ENCODE data around the gene JPH3. TPM values are rescaled to one million over a fixed set of nuclear protein-coding genes. Genes with fewer than 3 reads are reported as not detected.

JPH3 gene
- polyA plus RNA-seq, 2 of the 4 experiments (the other 2 are of a cell fraction), result 0.36 to 1.6 TPM

DNA sequence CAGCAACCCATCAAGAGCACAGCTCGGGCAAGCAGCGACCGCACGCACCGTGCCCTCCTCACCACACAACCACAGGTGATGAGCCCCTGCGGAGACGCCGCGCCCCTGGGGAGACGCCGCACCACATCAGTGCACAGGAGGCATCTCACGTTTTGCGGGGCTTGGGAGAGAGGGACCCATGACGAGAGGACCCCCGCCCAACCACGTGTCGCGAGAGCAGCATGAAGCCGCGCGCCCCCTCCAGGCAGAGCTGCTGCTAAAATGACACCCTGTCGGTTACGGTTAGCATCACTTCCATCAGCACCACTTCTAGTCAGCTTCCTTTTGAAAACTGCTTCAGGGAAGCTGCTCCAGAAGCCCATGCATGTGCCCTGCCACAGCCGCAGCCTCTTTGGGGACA, 118.1 kb downstream of the JPH3 start:
- no peak overlapping the region for H3K27ac ChIP-seq
- ChIA-PET CTCF (interaction anchor here (1.2 to 1.5 kb wide), 4 partner anchors 9 to 150 kb away, joined by 3 to 5 read pairs (median 4); no protein-coding TSS in a partner anchor), POLR2A (no interaction called here)
- H3K4me3 ChIP-seq, result no peak overlapping the region
- ATAC-seq, result no peak
- TF ChIP-seq RNF2 (IDR thresholded peaks at IDR 0.05; ENCODE audit: borderline replicate concordance, low read depth) (no peak), ZSCAN20 (CRISPR knock-in tag; IDR thresholded peaks at IDR 0.05) (no peak), RAD21 (conservative IDR thresholded peaks at IDR 0.05 in 1 of 2, IDR thresholded peaks at IDR 0.05 in 1 of 2) (no peak), CHD4 (IDR thresholded peaks at IDR 0.05; ENCODE audit: borderline replicate concordance) (no peak), FOXS1 (CRISPR knock-in tag; IDR thresholded peaks at IDR 0.05) (no peak), HOXA7 (CRISPR knock-in tag; IDR thresholded peaks at IDR 0.05) (no peak), KDM1A (IDR thresholded peaks at IDR 0.05; ENCODE audit: low read depth) (no peak), SREBF2 (IDR thresholded peaks at IDR 0.05) (no peak), TP53 (CRISPR knock-in tag; IDR thresholded peaks at IDR 0.05) (no peak), RFX5 (IDR thresholded peaks at IDR 0.05) (no peak), HOXB5 (CRISPR knock-in tag; IDR thresholded peaks at IDR 0.05) (no peak), CEBPB (IDR thresholded peaks at IDR 0.05) (no peak), EHF (CRISPR knock-in tag; IDR thresholded peaks at IDR 0.05) (no peak), ESRRA (IDR thresholded peaks at IDR 0.05; ENCODE audit: borderline replicate concordance, low read length) (no peak)
- TF ChIP-seq, protein P1, sequence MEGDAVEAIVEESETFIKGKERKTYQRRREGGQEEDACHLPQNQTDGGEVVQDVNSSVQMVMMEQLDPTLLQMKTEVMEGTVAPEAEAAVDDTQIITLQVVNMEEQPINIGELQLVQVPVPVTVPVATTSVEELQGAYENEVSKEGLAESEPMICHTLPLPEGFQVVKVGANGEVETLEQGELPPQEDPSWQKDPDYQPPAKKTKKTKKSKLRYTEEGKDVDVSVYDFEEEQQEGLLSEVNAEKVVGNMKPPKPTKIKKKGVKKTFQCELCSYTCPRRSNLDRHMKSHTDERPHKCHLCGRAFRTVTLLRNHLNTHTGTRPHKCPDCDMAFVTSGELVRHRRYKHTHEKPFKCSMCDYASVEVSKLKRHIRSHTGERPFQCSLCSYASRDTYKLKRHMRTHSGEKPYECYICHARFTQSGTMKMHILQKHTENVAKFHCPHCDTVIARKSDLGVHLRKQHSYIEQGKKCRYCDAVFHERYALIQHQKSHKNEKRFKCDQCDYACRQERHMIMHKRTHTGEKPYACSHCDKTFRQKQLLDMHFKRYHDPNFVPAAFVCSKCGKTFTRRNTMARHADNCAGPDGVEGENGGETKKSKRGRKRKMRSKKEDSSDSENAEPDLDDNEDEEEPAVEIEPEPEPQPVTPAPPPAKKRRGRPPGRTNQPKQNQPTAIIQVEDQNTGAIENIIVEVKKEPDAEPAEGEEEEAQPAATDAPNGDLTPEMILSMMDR (IDR thresholded peaks at IDR 0.05), result no peak
- TF ChIP-seq, protein P2, sequence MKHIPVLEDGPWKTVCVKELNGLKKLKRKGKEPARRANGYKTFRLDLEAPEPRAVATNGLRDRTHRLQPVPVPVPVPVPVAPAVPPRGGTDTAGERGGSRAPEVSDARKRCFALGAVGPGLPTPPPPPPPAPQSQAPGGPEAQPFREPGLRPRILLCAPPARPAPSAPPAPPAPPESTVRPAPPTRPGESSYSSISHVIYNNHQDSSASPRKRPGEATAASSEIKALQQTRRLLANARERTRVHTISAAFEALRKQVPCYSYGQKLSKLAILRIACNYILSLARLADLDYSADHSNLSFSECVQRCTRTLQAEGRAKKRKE (CRISPR knock-in tag; IDR thresholded peaks at IDR 0.05; ENCODE audit: low read depth), result no peak
- TF ChIP-seq, protein P3, sequence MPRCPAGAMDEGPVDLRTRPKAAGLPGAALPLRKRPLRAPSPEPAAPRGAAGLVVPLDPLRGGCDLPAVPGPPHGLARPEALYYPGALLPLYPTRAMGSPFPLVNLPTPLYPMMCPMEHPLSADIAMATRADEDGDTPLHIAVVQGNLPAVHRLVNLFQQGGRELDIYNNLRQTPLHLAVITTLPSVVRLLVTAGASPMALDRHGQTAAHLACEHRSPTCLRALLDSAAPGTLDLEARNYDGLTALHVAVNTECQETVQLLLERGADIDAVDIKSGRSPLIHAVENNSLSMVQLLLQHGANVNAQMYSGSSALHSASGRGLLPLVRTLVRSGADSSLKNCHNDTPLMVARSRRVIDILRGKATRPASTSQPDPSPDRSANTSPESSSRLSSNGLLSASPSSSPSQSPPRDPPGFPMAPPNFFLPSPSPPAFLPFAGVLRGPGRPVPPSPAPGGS (IDR thresholded peaks at IDR 0.05), result no peak
- peaks cover 7% of the 10 kb centered on the region; the same call in 1 of the 3 replicates for H3K4me1 ChIP-seq
- WGBS (ENCODE audit: missing lambda C conversion rate), result 96% methylated on average over 14 of the region's 24 CpGs
- H3K4me2 ChIP-seq, result no peak overlapping the region
- FAIRE-seq, result no peak
- DNase-seq (ENCODE audit: low read depth in 1 of 2, low spot score in 1 of 2), result no peak
- no peaks in the 10 kb centered on the region for H3K9me3 ChIP-seq

DNA sequence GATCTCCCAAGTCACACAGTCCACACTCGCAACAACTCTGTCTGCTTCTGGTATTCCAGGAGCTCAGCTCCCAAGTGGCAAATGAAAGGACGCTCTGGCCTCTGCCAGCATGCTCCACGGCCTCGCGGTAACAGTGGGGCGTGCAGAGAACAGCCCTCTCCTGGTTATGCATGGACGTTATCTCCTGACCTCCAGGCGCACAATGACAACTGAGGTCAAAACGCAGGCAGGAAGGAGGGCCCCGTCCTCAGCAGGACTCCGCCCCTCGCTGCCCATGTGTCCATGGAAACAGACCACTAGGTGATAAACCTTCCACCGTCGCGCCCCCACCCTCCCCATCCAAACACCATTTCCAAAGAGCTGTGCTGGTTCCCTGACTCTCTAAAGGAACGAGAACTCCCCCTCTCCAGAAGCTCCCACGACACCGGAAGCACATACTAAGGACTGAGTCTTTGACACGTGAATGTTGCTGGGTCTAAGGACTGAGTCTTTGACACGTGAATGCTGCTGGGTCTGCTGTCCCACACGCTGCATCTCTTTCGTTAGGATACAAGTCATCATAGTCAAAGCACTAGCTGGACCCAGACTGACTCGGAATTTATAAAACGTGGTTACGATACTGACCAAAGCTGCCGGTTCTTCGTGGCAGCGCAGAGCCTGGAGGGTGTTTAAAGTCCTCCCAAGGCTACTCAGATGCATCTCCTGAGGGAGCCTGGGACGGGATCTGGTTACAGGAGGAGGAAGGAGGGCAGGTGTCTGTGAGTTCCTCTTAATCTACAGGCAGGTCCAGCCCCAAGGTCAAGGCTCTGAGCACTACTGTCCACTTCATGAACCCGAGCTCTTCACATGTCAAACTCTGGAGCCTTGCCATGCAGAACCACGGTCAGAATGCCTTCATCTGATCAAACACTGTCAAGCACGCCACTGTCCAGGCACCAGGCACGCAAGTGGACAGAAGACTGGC, 119.6 kb downstream of the JPH3 start:
- FAIRE-seq (no peak), DNase-seq (ENCODE audit: low read depth in 1 of 2, low spot score in 1 of 2) (no peak), ATAC-seq (no peak)
- Histone ChIP-seq H3K27ac (no peak overlapping the region), H3K9me3 (no peaks in the 10 kb centered on the region), H3K4me1 (peaks cover 7% of the 10 kb centered on the region; the same call in 1 of the 3 replicates), H3K4me3 (no peak overlapping the region), H3K4me2 (no peak overlapping the region)
- TF ChIP-seq KDM5A (IDR thresholded peaks at IDR 0.05) (no peak), JUN (IDR thresholded peaks at IDR 0.05) (no peak), CHD4 (IDR thresholded peaks at IDR 0.05; ENCODE audit: borderline replicate concordance) (no peak), GATA3 (IDR thresholded peaks at IDR 0.05; ENCODE audit: borderline replicate concordance) (no peak), RCOR1 (IDR thresholded peaks at IDR 0.05; ENCODE audit: low read depth, low read length) (no peak), NFE2L2 (conservative IDR thresholded peaks at IDR 0.05; ENCODE audit: low read length) (no peak), EP300 (IDR thresholded peaks at IDR 0.05) (no peak), MAZ (IDR thresholded peaks at IDR 0.05; ENCODE audit: borderline replicate concordance, low read depth, low read length) (no peak)
- TF ChIP-seq, protein P2 (CRISPR knock-in tag; IDR thresholded peaks at IDR 0.05; ENCODE audit: low read depth), result no peak
- TF ChIP-seq, protein P4, sequence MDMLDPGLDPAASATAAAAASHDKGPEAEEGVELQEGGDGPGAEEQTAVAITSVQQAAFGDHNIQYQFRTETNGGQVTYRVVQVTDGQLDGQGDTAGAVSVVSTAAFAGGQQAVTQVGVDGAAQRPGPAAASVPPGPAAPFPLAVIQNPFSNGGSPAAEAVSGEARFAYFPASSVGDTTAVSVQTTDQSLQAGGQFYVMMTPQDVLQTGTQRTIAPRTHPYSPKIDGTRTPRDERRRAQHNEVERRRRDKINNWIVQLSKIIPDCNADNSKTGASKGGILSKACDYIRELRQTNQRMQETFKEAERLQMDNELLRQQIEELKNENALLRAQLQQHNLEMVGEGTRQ (IDR thresholded peaks at IDR 0.05), result no peak
- TF ChIP-seq, protein P5, sequence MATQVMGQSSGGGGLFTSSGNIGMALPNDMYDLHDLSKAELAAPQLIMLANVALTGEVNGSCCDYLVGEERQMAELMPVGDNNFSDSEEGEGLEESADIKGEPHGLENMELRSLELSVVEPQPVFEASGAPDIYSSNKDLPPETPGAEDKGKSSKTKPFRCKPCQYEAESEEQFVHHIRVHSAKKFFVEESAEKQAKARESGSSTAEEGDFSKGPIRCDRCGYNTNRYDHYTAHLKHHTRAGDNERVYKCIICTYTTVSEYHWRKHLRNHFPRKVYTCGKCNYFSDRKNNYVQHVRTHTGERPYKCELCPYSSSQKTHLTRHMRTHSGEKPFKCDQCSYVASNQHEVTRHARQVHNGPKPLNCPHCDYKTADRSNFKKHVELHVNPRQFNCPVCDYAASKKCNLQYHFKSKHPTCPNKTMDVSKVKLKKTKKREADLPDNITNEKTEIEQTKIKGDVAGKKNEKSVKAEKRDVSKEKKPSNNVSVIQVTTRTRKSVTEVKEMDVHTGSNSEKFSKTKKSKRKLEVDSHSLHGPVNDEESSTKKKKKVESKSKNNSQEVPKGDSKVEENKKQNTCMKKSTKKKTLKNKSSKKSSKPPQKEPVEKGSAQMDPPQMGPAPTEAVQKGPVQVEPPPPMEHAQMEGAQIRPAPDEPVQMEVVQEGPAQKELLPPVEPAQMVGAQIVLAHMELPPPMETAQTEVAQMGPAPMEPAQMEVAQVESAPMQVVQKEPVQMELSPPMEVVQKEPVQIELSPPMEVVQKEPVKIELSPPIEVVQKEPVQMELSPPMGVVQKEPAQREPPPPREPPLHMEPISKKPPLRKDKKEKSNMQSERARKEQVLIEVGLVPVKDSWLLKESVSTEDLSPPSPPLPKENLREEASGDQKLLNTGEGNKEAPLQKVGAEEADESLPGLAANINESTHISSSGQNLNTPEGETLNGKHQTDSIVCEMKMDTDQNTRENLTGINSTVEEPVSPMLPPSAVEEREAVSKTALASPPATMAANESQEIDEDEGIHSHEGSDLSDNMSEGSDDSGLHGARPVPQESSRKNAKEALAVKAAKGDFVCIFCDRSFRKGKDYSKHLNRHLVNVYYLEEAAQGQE (IDR thresholded peaks at IDR 0.05), result no peak
- ChIA-PET POLR2A (no interaction called here), CTCF (interaction anchor here (1.2 to 1.4 kb wide), 4 partner anchors 8 to 149 kb away, joined by 3 to 5 read pairs (median 4); no protein-coding TSS in a partner anchor)
- WGBS (ENCODE audit: missing lambda C conversion rate), result 86% methylated on average over 33 of the region's 33 CpGs
